Right renal cortex interstitium (tissue), 3 donors: ENCODE results near the gene PRSS8. TPM values are rescaled to one million over a fixed set of nuclear protein-coding genes. Genes with fewer than 3 reads are reported as not detected.

ENCODE experiments used
- DNase-seq, 3 donors: peaks; one replicate each; pipeline ENCODE4 v3.0.0-alpha.2; 2013; ENCODE audit warnings: low read depth in 3 of 3, low spot score in 2 of 3
- polyA plus RNA-seq, 3 donors: library from polyadenylated mRNA; unstranded; fragments of 120-200 nt; gene quantifications; one replicate each; pipeline ENCODE4 v1.2.1, GENCODE V29; 2013; ENCODE audit not compliant: insufficient read length in 3 of 3

PRSS8 gene
- polyA plus RNA-seq, 3 donors, result 48.9 to 59.4 (median 52.4) TPM

DNA sequence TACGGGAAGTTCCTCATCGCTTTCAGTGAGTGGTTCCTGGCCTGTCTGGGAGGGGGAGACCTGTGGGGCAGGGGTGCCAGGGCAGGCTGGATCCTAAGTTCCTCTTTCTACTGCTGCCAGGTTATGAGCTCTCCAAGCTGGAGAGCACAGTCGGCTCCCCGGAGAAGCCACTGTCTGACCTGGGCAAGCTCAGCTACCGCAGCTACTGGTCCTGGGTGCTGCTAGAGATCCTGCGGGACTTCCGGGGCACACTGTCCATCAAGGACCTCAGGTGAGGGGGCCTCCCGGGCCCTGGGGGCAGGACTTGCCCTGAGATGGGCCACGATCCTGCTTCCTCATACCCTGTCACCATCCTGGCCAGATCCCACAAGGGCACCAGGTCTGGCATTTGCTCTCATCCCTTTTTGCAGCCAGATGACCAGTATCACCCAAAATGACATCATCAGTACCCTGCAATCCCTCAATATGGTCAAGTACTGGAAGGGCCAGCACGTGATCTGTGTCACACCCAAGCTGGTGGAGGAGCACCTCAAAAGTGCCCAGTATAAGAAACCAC, 5.1 kb downstream of the PRSS8 start:
- no peak for DNase-seq

DNA sequence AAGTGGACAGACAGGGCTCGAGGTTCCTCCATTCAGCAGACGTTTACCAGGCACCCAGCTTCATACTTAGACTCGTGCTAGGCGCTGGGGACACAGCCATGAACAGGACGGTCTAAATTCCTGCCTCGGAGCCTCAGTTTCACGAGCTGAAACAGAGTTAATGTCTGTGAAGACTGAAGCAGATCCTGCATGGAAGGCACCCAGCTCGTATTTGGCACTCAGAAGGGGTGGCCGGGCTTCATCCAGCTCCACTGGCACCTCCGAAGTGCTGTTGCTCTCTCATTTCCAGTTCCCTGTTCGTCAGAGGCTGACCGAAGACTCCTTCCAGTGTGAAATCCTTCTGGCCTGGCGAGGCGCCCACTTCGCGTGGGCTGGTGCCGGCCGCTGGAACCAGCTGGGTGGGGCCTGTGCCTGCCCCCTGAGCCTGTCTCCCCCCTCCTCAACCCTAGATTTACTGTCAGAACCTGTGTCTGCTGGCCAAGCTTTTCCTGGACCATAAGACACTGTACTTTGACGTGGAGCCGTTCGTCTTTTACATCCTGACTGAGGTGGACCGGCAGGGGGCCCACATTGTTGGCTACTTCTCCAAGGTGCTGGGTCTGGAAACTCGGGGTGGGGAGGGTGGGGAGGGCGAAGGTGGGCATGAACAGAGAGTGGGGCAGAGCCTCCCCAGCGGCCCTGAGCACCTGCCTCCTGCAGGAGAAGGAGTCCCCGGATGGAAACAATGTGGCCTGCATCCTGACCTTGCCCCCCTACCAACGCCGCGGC, 5.8 kb downstream of the PRSS8 start:
- no peak for DNase-seq

DNA sequence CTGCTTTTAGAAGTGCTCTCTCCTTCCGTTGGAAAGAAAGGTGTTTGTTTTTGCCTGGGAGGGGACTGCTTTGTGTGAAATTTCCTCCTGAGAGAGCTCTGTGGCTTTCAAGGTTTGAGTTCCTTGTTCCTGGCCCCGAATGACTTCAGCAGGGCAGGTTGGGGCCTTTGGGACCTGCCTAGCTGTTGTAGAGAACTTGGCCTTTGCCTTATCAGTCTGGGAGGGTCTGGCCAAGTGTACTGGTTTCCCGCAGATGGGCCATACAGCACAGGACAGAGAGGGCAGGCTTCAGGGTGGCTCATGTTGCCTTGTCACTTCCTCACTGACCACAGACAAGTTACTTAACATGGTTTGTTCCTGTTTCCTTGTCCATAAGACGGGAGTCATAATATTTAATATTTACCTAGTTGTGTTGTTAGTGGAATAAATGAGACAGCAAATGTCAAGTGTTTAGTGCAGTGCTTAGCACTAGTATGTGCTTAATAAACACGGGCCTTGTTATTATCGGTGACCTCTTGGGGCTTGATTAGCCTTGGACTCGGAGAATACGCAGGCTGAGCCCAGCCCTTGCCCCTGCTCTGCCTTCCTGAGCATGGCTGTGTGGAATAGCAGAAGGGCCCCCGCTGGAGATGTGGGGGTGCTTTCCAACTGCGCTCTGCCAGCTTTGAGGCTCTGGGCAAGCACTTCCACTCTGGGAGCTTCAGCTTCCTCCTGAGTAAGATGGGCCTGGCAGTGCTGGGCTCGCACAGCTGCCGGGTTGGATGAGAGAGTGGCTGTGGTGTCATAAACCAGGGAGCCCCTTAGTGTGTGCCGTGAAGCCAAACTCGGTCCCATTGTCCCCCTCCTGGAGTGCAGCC, 6.6 kb downstream of the PRSS8 start:
- no peak for DNase-seq

DNA sequence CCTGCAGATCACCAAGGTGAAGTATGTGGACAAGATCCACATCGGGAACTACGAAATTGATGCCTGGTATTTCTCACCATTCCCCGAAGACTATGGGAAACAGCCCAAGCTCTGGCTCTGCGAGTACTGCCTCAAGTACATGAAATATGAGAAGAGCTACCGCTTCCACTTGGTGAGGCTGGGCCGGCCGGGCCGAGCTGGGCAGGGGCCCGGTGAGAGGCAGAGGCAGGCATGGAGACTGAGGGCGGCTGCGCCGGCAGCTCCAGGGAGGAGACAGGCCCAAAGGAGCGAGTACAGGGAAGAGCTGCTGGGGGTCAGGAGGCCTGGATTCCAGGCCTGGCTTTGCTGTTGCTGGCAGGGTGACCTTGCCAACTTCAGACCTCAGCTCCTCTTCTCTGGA, 8.3 kb downstream of the PRSS8 start:
- no peak for DNase-seq

DNA sequence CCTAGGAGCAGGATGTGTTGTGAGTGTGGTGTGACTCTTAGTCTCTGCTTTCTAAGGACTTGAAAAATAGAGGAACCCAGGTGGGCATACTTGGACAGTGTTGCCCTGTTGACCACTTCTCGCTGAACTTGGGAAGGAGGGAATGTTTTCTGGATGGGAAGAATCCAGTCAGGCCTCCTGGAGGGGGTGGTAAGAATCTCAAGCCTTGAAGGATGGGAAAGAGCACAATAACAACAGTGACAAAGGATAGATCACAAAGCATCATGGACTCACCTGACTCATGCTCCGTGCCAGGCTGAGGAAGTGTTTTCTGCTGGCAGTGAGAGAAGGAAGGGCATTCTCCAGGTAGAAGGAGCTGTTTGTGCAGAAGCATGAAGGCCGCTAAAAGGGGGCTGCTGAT, 9.7 kb downstream of the PRSS8 start:
- no peak for DNase-seq

DNA sequence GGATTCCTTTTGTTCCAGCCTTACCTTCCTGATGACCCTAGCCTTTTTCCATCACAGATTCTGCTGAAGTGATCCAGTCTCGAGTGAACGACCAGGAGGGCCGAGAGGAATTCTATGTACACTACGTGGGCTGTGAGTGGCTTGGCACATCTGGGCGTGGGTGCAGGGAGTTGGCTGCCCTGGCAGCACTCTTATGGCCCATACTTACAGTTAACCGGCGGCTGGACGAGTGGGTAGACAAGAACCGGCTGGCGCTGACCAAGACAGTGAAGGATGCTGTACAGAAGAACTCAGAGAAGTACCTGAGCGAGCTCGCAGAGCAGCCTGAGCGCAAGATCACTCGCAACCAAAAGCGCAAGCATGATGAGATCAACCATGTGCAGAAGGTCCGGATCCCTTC, 15.4 kb downstream of the PRSS8 start:
- DNase-seq, result no peak

DNA sequence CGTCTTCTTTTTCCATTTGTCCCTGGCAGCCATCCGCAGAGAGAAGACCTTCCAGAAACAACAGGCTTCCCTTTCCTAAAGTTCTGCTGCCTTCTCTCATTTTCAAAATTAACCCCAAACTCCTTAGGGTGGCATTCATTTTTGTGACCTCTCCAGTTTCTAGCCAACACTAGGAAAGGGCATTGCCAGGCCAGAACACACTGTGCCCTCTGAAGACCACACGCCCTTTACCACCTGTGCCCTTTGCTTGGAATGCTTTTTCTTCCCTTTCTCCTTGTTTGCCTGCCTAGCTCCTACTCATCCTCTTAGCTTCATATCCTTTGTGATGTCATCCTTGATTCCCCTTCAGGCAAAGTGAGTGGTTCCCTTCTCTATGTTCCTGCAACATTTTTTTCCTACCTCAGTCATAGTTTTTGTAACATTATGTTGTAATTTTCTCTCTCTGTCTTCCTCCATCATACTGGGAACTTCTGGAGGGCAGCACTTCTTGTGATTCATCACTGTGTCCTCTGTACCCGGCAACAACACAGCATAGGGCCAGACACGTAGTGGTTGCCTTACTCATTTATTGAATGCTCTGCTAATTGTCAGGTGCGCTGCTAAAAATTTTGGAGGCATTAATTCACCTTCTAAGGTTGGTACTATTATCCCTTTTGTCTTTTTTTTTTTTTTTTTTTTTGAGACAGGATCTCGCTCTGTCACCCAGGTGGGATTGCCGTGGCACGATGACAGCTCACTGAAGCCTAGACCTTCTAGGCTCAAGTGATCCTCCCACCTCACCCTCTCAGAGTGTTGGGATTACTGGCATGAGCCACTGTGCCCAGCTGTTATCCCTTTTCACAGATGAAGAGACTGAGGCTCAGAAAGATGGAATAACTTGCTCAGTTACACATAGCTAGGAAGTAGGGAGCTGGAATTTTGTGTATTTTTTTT, 17.0 kb downstream of the PRSS8 start:
- no peak for DNase-seq

DNA sequence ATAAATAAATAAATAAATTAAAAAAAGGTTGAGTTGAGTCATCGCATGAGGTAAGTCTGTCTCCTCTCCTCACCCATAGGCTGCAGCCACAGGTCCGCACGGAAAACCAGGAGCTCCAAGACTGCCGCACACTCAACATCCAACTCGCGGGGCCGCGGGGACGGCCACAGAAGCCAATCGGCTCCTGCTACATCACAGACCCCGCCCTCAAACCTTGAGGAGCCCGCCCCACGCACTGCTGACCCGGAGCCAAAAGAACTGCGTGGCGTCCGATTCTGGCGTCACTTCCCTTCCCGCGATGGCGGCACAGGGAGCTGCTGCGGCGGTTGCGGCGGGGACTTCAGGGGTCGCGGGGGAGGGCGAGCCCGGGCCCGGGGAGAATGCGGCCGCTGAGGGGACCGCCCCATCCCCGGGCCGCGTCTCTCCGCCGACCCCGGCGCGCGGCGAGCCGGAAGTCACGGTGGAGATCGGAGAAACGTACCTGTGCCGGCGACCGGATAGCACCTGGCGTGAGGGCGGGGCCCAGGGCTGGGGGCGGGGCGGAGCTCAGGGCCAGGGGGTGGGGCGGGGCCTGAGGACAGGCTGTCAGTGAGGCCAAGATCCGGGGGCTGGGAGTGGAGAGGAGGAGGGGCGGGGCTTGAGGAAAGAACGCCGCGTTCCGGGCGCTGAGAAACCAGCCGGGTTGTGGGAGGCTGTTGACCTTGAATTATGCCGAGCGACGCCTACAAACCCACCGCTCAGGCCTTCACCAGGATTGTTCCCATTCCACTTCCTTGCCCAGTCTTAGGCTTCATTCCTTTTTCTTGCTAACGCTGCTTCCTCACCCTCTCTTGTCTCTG, 17.9 kb downstream of the PRSS8 start, which contains the start of gene KAT8:
Gene KAT8, plus strand, starts transcription at position 281 of the 839 bp plus-strand sequence. Its CDS starts 18 bp downstream, at position 299.
- DNase-seq, result peak; percentile 89 to 97 (median 92)

DNA sequence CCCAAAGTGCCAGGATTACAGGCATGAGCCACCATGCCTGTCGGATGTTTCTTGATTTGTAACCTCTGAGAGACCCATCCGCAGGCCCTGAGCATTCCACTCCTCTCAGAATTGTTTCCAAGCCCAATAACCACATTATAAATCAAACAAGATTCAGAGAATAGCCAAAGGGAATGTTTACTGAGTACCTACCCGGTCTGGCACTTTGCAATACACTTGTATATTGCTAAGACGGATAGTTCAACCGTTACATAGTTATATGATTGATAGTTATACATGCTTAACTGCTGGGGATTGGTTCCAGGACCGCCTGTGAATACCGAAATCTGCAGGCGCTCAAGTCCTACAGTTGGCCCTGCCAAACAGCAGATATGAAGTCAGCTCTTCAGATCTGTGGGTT, 21.1 kb downstream of the PRSS8 start:
- DNase-seq, result no peak

DNA sequence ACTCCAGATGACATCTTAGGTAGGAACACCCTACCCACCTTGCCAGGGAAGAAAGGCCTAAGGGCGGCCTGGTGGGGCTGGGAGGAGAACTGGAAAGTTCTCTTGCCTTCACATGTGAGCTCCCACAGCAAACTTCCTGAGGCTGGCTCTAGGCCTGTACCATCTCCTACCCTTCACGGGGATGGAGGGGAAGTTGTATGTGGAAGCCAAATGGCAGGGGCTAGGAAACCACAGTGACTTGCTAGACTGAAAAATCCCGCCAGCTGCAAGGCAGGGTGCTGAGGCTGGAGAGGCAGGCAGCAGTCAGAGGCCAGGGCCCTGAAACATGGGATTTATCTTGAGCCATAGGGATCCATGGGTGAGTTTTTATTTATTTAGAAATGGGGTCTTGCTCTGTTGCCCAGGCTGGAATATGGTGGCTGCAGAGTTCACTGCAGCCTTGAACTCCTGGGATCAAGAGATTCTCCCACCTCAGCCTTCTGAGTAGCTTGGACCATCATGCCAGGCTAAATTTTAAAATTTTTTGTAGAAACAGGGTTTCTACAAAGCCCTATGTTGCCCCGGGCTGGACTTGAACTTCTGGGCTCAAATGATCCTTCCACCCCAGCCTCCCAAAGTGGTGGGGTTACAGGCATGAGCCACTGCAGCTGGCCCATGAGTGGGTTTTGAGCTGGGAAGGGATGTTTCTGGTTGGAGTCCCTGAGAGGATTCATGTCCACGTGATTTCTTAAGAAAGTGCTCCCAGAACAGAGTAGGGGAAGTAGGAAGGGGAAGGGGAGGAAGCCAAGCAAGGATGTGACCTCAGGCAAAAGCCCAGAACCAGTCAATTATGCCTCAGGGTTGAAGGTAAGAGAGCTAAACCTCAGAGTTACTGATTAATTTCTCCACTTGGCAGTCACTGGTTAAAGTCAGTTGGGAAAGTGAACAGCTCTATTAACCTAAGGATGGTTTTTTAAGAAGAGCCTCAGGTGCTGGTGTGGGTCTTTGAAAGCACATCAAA, 22.1 kb downstream of the PRSS8 start:
- DNase-seq, result no peak

DNA sequence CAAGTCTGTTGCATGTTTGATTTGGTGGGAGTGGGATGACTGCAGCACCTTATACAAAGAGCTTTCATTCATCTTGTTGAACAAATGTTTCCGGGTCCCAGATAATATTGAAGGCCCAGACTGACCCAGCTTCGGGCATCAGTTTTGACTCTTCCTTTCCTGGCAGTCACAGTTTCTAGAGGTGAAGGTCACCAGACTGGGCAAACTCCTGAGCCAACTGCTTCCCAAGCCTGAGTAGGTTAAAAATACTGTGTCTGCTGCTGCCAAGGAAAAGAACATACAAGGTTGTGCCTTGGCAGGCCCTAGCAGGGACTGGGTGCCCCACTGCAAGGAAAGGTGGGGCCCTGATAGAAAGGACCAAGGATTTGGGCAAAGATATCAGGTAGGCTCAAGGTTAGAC, 22.8 kb downstream of the PRSS8 start:
- no peak for DNase-seq

DNA sequence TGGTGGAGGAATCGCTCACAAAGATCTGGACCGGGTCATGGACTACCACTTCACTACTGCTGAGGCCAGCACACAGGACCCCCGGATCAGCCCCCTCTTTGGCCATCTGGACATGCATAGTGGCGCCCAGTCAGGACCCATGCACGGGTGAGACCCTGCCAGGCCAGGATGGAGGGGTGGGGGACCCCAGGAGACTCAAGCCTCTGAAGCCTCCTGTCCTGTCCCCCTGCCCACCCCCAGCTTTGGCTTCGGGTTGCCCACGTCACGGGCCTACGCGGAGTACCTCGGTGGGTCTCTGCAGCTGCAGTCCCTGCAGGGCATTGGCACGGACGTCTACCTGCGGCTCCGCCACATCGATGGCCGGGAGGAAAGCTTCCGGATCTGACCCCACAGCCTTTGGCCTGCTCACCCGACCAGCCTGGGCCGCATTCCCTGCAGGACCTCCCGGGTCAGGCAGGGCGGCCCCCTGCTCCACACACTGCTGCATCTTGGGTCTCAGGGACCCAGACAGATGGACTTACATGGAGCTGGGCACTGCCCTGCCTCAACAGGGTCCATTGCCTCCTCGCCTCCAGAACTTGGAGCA, 23.6 kb downstream of the PRSS8 start:
- no peak for DNase-seq

DNA sequence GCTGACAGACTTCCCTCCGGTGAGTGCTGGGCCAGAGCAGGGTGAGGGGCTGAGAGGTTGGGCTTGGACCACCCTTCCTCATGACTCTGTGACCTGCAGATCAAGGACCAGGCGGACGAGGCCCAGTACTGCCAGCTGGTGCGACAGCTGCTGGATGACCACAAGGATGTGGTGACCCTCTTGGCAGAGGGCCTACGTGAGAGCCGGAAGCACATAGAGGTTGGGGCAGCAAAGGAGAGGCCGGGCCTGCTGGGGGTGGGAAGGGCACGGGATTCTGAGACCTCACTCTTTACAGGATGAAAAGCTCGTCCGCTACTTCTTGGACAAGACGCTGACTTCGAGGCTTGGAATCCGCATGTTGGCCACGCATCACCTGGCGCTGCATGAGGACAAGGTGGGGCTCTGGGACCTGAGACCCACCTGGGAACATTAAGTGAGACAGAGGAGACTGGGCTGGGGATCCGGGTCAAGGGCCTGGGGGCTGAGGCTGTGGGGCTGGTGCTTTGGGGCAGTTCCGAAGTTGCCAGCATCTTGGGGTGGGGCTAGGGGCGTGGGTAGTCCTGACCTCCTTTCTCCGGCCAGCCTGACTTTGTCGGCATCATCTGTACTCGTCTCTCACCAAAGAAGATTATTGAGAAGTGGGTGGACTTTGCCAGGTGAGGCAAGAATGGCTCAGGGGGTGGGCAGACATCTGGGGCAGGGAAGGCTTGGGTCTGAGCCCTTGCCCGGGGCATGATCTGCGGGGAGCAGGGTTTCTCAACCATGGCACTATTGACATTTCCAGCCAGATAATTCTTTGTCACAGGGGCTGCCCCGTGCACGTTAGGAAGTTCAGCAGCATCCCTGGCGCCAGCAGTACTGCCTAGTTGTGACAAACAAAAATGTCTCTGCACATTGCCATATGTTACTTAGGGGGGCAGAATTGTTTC, 25.2 kb downstream of the PRSS8 start:
- DNase-seq, result no peak

DNA sequence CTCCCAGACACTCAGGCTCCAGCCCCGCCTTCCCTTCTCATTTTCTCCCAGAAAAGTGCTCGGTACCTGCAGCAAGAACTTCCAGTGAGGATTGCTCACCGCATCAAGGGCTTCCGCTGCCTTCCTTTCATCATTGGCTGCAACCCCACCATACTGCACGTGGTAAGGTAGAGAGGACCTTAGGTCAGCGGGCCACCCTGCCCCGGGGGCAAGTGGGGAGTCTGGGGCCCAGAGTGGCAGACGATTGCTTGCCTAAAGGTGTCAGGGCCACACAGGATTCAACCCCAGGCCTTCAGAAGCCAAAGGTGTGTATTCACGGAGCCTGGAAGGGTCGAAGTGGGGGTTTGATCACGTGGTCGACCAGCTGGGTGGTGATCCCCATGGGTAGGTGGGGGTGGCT, 25.9 kb downstream of the PRSS8 start:
- no peak for DNase-seq

DNA sequence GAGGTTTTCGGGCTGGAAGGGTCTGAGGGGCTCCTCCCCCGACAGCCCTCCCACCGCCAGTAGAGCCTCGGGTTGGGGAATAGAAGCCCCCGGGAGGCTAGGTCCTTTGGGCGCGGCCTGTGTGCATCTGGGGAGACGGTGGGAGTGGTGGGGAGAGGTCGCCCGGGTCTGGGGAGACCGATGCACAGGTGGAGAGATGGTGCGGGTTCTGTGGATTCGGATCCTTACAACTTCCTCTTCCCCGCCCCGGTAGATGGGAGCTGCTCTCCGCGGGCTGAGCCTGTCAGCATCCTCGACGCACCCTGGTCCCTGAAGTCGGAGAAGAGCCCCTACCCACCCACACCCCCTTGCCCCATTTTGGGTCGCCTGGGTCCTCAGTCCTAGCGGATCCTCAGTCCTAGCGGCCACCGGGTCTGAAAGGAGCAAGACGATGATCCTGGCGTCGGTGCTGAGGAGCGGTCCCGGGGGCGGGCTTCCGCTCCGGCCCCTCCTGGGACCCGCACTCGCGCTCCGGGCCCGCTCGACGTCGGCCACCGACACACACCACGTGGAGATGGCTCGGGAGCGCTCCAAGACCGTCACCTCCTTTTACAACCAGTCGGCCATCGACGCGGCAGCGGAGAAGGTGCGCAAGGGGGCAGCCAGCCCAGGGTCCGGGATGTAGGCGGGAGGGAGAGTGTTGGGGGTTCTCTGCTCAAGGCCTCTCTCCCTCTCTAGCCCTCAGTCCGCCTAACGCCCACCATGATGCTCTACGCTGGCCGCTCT, 26.6 kb downstream of the PRSS8 start:
- DNase-seq, result no peak
